PC-3 (cell line): ENCODE results near the gene POR.

Source experiments
- EZH2phosphoT487 ChIP-seq: fragments of 300-600 bp; sonication (generic); IDR thresholded peaks from 2 replicates; pipeline ENCODE4 v1.6.1; 2018; ENCODE audit warnings: mild to moderate bottlenecking, antibody characterized with exemption, low read length, borderline replicate concordance
- TF ChIP-seq, protein P1 (sequence below): fragments of 300-600 bp; sonication (generic); conservative IDR thresholded peaks from 2 replicates; pipeline ENCODE4 v1.5.1; 2017; ENCODE audit warnings: antibody characterized with exemption, low read depth, mild to moderate bottlenecking, low read length

DNA sequence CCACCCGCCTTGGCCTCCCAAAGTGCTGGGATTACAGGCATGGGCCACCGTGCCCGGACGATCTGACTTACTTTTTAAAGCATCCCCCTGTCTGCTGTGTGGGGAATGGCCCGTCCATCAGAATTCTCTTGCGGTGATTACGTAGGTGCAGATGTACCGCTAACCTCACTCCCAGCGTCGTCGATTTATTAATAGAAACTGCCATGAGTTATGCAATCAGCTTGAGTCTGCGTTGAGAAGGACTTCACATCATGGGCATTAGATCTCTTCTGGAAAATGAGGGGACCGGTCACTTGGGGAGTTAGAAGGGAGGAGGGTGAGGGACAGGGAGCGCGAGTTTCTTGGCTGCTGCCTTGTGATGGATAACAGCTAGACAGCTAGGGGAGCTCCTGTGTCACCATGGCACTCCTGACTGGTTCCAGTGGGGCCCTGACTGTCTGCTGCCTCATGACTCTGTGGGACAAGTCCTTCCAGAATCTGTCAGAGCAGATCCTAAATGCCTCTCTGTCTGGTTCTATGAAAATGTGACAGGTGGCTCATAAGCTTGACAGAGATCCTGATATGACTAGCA lies 35.2 kb downstream of the POR start:
- TF ChIP-seq, protein P1, sequence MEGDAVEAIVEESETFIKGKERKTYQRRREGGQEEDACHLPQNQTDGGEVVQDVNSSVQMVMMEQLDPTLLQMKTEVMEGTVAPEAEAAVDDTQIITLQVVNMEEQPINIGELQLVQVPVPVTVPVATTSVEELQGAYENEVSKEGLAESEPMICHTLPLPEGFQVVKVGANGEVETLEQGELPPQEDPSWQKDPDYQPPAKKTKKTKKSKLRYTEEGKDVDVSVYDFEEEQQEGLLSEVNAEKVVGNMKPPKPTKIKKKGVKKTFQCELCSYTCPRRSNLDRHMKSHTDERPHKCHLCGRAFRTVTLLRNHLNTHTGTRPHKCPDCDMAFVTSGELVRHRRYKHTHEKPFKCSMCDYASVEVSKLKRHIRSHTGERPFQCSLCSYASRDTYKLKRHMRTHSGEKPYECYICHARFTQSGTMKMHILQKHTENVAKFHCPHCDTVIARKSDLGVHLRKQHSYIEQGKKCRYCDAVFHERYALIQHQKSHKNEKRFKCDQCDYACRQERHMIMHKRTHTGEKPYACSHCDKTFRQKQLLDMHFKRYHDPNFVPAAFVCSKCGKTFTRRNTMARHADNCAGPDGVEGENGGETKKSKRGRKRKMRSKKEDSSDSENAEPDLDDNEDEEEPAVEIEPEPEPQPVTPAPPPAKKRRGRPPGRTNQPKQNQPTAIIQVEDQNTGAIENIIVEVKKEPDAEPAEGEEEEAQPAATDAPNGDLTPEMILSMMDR: no peak
- TF ChIP-seq EZH2phosphoT487: no peak
